Measurements from ENCODE around the gene TNRC6C. TPM values are rescaled to one million over a fixed set of nuclear protein-coding genes. Genes with fewer than 3 reads are reported as not detected.
"Not testable (repeated sequence)": the region's sequence is repeated elsewhere in the genome, so short reads cannot be mapped to it uniquely, and the experiment has no call there.

TNRC6C gene
- total RNA-seq, 4 donors from 2014 or later, result 2.6 to 10.9 (median 4.7) TPM

DNA sequence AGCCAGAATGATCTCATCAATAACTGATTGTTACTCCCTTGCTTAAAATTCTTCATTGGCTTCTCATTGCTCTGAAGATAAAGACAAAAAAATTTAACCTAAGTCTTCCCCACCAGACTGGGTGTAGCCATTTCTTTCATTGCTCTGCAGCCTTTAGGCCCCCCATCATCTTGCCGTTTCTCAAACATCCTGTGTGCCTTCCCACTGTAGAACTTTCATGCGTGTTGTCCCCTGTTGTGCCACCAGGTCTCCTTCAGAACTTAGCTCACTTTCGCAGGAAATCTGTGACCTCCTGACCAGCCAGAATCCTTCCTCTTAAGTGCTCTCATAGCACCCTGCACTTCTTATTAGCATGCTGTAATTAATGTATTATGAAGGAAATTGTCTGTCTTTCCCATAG is 31.8 kb downstream of the TNRC6C start:
- WGBS, 2 donors, result 88 to 89% methylated on average over 3 of the region's 3 CpGs
- H3K27me3 ChIP-seq, result no peaks in the 10 kb centered on the region
- intact Hi-C loops (cut with DNase I), result no loop called here
- no peak for DNase-seq
- no peaks in the 10 kb centered on the region for H3K36me3 ChIP-seq
- H3K4me1 ChIP-seq, result peaks cover 0 to 9% (median 3%) of the 10 kb centered on the region in 3 donors
- H3K9me3 ChIP-seq, result no peaks in the 10 kb centered on the region
- no peak overlapping the region for H3K4me3 ChIP-seq
- no peak overlapping the region for H3K27ac ChIP-seq
- TF ChIP-seq POLR2A (IDR thresholded peaks at IDR 0.05), result no peak
- TF ChIP-seq, protein P1, sequence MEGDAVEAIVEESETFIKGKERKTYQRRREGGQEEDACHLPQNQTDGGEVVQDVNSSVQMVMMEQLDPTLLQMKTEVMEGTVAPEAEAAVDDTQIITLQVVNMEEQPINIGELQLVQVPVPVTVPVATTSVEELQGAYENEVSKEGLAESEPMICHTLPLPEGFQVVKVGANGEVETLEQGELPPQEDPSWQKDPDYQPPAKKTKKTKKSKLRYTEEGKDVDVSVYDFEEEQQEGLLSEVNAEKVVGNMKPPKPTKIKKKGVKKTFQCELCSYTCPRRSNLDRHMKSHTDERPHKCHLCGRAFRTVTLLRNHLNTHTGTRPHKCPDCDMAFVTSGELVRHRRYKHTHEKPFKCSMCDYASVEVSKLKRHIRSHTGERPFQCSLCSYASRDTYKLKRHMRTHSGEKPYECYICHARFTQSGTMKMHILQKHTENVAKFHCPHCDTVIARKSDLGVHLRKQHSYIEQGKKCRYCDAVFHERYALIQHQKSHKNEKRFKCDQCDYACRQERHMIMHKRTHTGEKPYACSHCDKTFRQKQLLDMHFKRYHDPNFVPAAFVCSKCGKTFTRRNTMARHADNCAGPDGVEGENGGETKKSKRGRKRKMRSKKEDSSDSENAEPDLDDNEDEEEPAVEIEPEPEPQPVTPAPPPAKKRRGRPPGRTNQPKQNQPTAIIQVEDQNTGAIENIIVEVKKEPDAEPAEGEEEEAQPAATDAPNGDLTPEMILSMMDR (IDR thresholded peaks at IDR 0.05), result no peak

DNA sequence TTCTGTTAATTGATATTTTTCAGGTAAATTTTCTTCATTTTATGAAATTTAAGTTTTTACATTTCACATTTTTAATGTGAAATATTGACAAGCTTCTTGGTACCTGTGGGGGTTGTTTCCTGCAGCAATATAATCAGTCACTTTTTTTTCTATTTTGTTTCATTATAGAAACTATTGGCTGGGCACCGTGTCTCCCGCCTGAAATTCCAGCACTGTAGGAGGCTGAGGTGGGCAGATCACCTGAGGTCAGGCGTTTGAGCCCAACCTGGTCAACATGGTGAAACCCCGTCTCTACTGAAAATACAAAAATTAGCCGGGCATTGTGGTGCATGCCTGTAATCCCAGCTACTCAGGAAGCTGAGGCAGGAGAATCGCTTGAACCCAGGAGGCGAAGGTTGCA is 35.2 kb downstream of the TNRC6C start:
- WGBS, 2 donors, result 90% methylated on average over 5 to 7 of the region's 7 CpGs
- intact Hi-C loops (cut with DNase I); H3K36me3 ChIP-seq; DNase-seq; H3K27me3 ChIP-seq; H3K9me3 ChIP-seq; H3K4me3 ChIP-seq; H3K27ac ChIP-seq: not testable (repeated sequence)
- peaks cover 0 to 26% (median 5%) of the 10 kb centered on the region in 3 donors for H3K4me1 ChIP-seq

DNA sequence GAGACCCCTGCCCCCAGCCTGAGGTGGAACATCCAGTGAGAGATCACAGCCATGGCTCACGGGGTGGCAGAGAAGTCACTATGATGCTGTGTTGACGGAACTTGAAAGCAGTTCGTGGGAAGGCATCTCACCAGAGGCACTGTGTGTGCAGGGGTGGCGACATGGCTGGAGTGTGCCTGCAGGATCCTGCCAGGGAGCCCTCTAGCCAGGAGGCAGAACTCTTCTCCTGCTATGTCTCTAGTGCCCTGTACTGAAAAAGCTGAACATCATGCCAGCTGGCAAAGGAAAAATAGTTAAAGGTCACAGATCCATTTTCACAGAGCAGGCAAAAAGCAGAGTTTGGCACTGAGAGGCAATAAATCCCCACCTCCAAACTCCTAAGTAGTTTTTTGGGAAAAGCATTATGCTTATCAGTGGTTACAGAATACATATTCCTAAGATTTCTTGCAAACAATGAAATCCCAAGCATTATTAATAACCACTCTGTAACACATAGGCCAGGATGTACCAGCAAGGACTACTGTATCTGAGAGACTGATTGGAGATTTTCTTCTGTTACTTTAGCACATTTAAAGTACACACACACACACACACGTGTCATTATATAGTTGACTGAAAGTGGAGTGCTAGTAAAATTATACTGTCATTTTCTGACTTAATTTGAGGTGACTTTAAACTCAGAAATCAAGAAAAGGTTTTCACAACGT is 36.8 kb downstream of the TNRC6C start:
- no peak for DNase-seq
- WGBS, 2 donors, result 58 to 66% methylated on average over 6 of the region's 6 CpGs

DNA sequence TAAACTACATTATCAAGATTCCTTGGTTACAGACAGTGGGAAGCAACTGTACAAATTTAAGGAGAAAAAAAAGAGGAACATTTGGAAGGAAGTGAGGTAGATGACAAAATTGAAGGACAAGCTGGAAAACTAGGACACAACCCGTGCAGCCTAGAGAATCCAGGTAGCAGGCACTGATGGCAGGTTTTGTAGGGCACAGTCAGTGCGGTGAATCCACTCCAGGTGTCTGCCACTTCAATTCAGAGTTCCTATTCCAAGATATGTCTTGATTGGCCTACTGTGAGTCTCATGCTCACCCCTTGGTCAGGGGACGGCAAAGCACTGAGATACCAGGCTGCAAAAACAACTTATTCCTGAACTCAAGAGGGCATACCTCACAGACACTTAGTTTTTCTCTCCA is 37.8 kb downstream of the TNRC6C start:
- TF ChIP-seq, protein P1 (IDR thresholded peaks at IDR 0.05), result no peak
- no peak for TF ChIP-seq POLR2A (IDR thresholded peaks at IDR 0.05)
- Histone ChIP-seq H3K4me1 (peaks cover 0 to 46% (median 13%) of the 10 kb centered on the region in 3 donors), H3K4me3 (no peak overlapping the region), H3K9me3 (no peaks in the 10 kb centered on the region), H3K27me3 (no peaks in the 10 kb centered on the region), H3K27ac (no peak overlapping the region), H3K36me3 (no peaks in the 10 kb centered on the region)
- no peak for DNase-seq
- WGBS, 2 donors, result 83 to 88% methylated on average over 3 of the region's 3 CpGs
- intact Hi-C loops (cut with DNase I), result no loop called here

More for the DNA sequence above, 36.8 kb downstream of the TNRC6C start:
- TF ChIP-seq, protein P1 (IDR thresholded peaks at IDR 0.05), result no peak
- TF ChIP-seq POLR2A (IDR thresholded peaks at IDR 0.05), result no peak
- H3K27ac ChIP-seq, result no peak overlapping the region
- no peaks in the 10 kb centered on the region for H3K27me3 ChIP-seq
- intact Hi-C loops (cut with DNase I), result no loop called here
- peaks cover 0 to 36% (median 13%) of the 10 kb centered on the region in 3 donors for H3K4me1 ChIP-seq
- no peaks in the 10 kb centered on the region for H3K9me3 ChIP-seq
- H3K36me3 ChIP-seq, result no peaks in the 10 kb centered on the region
- H3K4me3 ChIP-seq, result no peak overlapping the region

DNA sequence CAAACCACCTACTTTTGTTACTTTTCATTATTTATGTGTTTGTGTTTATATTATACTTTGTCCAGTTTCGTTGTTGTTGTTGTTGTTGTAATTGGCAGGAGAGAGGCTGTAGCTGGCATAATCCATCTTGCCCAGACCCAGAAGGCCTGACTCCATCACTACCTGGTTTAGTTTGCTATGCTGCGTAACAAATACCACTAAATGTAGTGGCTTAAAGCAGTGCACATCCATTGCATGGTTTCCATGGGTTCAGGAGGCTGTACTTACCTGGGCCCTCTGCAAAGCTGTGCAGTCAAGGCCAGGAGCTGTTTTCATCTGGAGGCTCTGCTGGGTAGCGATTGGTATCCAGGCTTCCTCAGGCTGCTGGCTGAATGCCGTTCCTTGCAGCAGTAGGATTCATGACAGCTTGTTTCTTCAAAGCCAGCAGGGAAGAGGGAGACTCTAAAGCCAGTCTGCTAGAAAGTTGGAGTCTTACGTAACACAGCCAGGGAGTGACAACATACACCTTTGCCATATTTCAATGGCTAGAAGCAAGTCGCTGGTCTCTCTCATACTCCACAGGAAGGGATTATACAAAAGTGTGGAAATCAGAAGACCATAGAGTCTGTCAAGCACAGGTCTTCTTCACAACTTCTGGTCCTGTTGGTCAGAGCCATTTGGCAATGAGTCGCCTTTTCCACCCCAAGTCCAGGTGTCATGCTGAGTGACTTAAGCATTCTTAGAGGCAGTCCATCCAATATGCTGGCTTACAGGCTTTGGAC is 41.1 kb downstream of the TNRC6C start:
- DNase-seq, result no peak
- intact Hi-C loops (cut with DNase I), result no loop called here
- Histone ChIP-seq H3K9me3 (no peaks in the 10 kb centered on the region), H3K27ac (no peak overlapping the region), H3K4me1 (peaks cover 0 to 47% (median 13%) of the 10 kb centered on the region in 3 donors), H3K36me3 (peaks cover 0 to 6% (median 0%) of the 10 kb centered on the region in 3 donors), H3K4me3 (no peak overlapping the region), H3K27me3 (no peaks in the 10 kb centered on the region)
- TF ChIP-seq, protein P1 (IDR thresholded peaks at IDR 0.05), result no peak
- TF ChIP-seq POLR2A (IDR thresholded peaks at IDR 0.05), result no peak
- 89 to 90% methylated on average over 4 to 5 of the region's 7 CpGs for WGBS, 2 donors
